SH-SY5Y (cell line): Measurements from ENCODE around the gene MICAL3.

ENCODE experiments used
- GATA2 ChIP-seq: IDR thresholded peaks from 2 replicates; pipeline ENCODE4 v1.6.1; 2011; ENCODE audit warnings: mild to moderate bottlenecking, low read depth, low read length
- GATA3 ChIP-seq: IDR thresholded peaks from 2 replicates; pipeline ENCODE4 v1.6.1; 2011; ENCODE audit warnings: low read depth, mild to moderate bottlenecking, low read length, moderate library complexity

DNA sequence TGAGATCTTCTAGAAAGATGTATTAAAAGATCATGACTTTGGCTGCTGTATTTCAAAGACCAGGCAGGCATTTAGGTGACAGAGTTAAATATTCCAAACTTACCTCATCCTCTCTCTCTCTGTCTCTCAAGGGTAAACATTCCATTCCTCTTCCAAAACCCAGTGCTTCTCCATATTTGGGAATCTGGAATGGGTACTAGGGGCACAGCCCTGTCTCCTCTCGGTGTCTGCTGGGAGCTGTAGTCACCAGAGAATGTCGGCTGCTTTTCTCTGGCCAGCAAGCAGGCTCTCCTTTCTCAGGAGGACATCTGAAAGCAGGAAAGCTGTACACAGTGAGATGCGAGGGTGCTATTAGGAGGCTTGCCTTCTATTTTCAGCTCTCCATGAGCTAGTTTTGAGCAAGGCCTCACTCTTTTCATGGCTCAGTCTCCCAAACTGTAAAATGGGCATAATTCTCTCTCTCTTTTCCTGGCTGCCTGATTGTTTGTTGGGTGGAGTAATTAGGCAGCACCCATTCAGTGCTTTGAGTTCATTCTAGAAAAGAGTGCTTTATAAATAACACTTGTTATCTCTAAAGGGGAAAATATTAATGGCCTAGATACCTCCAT is 44.1 kb upstream of the MICAL3 start:
- TF ChIP-seq GATA2, result no peak
- no peak for TF ChIP-seq GATA3
